Measurements from ENCODE around the gene PCIF1.
A peak's percentile ranks its signal among the peaks of the same experiment; 100 is the strongest.
"Not testable (repeated sequence)": the region's sequence is repeated elsewhere in the genome, so short reads cannot be mapped to it uniquely, and the experiment has no call there.

The PCIF1 gene

DNA sequence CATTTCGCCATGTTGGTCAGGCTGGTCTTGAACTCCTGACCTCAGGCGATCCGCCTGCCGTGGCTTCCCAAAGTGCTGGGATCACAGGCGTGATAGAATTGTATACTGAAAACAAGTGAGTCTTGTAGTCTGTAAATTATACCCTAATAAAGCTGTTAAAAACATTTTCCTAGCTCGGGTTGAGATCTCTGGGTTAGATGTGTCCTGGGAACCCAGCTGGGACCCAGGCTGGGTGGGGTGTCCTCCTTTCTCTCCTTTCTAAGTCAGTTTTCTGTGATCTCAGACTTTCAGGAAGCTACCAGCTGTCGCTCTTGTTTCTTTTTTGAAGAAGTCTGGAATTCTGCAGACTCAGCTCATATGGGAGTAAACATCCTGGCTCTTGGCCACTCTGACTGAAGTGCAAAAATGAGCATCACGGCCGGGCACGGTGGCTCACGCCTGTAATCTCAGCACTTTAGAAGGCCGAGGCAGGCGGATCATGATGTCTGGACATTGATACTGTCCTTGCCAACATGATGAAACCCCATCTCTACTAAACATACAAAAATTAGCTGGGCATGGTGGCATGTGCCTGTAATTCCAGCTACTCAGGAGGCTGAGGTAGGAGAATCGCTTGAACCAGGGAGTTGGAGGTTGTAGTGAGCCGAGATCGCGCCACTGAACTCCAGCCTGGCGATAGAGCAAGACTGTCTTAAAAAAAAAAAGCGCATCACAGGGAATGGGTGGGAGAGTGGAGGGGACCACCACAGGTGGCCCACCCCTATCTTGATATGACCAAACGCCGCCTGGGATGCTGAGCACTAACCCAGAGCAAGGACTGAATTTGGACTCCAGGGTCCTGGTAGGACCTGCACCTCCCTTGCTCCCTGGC is 9.9 kb upstream of the PCIF1 start:
- DNase-seq (ENCODE audit: low read depth in 2 of 2) = no peak

DNA sequence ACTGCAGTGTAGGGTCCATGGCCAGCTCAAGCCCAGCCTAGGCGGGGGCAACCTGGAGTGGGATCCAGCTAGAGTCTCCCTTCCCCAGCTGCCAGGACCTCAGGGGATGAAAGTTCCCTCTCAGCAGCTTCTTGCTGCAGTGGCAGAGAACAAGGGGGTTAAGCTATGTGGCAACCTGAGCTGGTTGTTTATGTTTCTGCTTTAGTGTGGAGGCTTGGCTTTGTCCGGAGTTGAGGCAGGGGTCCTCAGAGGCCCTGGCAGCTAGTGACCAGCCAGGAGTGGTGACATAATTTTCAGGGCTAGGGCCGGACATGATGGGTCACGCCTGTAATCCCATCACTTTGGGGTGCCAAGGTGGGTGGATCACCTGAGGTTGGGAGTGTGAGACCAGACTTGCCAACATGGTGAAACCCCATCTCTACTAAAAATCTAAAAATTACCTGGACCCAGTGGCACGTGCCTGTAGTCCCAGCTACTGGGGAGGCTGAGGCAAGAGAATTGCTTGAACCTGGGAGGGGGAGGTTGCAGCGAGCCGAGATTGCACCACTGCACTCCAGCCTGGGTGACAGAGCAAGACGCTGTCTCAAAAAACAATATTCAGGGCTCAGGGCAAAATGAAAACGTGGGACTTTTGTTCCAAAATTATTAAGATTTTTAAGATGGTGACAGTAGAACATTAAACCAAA is 8.5 kb upstream of the PCIF1 start:
- DNase-seq (ENCODE audit: low read depth in 2 of 2) = no peak

DNA sequence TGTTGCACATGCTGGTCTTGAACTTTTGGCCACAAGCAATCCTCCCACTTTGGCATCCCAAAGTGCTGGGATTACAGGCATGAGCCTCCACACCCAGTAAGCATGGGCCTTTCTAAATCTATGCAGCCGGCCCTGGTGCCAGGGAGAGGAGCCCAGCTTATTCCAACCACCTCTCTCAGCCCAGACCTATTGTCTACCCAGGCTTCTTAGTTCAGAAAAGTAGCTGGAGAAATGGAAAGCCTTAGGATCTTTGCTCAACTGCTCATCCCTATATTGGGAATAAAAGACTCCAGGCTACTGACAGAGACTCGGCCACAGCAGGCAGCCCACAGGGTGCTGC is 7.8 kb upstream of the PCIF1 start:
- no peak for DNase-seq (ENCODE audit: low read depth in 2 of 2)

DNA sequence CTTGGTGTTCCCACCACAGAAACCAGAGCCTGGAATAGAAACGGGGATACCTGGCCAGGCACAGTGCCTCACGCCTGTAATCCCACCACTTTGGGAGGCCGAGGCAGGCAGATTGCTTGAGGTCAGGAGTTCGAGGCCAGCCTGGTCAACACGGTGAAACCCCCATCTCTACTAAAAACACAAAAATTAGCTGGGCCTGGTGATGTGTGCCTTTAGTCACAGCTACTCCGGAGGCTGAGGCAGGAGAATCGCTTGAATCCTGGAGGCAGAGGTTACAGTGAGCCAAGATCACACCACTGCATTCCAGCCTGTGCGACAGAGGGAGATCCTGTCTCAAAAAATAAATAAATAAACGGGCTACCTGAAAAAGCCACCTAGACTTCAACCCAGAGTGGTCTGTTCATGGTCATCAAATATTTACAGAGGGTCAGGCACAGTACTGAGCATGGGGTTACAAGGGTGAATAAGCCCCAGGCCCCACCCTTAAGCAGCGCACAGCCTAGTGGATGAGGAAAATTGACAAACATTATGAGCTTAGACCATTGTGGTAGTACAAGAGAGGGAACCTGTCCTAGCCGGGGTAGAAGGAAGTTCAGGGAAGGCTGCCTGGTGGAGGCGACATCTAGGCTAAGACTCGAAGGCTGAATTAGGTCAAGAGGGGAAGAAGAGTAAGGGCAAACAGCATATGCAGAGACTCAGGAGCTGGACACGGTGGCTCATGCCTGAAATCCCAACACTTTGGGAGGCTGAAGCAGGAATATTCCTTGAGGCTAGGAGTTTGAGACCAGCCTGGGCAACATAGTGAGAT is 7.2 kb upstream of the PCIF1 start:
- DNase-seq (ENCODE audit: low read depth in 2 of 2) = no peak

DNA sequence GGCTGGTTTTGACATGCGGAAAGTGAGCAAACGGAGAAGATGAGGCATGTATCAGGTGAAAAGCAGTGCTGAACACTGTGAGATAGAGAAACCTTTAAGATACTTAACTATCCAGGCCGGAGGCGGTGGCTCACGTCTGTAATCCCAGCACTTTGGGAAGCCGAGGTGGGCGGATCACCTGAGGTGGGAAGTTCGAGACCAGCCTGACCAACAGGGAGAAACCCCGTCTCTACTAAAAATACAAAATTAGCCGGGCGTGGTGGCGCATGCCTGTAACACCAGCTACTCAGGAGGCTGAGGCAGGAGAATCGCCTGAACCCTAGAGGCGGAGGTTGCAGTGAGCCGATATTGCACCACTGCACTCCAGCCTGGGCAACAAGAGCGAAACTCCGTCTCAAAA is 2.8 kb upstream of the PCIF1 start:
- DNase-seq (ENCODE audit: low read depth in 2 of 2) = not testable (repeated sequence)

DNA sequence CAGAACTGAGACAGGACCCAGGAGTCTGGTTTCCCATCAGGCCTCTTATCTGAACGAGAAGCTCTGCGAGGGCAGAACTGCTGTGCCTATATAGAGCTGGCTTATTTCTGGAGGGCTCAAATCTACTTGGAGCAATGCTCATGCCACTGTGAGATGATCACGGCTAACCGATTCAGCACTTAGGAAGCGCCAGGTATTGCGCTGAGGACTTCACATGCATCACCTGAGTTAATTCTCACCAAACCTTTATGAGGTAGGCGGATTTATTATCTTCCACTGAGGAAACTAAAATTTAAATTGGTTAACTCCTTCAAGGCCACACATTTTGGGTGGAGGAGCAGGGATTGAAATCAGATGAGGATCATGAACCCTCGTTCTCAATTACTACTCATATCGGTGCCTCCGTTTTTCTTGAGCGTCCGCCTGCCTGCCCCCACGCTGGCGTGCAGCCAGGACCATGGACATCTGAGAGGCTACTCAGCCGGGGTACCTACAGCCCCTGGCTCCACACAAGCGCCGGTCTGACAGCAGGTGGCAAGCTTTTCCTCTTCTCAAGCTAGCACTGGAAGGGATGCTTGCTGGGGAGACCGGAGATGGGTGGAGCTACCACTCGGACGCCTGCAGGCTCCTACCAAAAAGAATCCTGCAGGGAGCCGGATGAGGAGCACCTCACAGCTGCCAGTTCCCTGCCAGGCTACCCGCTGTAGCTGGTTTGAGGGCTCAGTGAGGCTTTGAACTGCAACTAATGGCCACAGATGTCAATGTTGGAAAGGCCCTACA is 1.0 kb upstream of the PCIF1 start:
- peak; percentile 38 to 53 for DNase-seq (ENCODE audit: low read depth in 2 of 2)

DNA sequence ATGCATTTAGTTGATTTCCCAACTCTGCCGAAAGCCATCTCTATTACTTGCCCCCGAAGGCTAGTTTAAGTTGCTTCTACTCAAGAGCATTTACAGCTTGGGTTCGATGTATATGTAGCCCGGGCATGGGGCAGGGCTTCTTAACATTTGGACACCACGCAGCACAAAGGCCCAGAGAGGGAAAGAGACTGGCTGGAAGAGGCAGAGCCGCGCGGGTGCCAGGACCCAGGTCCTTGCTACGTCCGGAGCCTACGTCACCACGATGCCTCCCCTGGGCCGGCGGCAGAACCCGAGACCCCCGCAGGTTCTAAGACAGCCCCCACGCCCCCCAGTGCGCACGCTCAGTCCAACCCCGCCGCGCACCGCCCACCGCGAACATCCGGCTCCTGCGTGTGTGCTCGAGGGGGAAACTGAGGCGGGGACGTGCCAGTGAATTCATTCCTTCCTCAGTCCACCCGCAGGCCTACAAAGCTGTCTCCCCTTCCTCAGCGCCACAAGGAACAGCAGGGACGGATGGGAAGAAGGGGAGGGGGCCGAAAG is 367 bp upstream of the PCIF1 start:
- DNase-seq (ENCODE audit: low read depth in 2 of 2) = peak; percentile 22 to 40

DNA sequence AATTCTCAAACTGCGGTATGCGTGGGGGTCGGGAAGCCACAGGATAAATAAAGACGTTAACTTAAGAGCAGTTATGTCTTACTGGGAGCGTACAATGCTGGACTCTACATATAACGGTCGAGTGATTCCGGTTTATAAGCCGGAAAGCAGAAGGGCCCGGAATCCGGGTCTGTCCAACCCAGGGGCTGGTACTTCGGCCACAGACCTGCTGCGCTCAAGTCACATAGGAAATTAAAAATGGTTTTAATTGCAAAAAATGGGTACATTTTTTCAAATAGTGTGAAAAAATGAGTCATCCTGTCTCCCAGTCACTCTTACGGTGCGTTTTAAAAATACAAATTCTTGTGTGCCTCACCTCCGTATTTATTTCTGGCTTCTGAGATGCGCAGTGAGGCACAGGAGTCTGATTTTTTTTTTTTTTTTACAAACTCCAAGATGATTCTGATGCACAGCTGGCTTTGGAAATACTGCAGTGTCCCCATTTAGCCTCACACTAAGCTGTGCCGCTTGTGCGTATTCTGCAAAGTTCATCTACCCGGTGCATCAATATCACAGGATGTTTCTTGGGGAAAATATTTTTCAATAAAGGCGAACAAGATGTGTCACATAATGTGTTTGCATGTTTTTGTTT is 1.0 kb downstream of the PCIF1 start:
- DNase-seq (ENCODE audit: low read depth in 2 of 2) = no peak

DNA sequence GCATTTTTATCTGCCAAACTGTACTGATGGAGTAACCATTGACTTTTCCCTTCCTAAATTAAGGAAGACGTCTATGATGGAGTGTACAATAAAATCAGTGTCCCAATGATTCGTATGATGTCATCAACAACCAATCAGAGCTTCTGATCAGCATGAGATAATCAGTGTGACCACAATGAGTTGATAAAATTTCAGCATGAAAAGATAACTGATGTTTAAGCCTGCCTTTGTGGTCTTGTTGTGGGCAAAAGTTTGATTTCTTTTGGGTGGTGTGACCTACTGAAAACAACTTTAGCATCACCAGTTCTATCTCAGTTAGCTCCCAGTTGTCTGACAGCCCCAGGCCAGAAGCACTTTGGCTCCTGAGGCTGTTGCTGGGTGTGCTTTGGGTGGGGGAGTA is 3.3 kb downstream of the PCIF1 start:
- no peak for DNase-seq (ENCODE audit: low read depth in 2 of 2)

DNA sequence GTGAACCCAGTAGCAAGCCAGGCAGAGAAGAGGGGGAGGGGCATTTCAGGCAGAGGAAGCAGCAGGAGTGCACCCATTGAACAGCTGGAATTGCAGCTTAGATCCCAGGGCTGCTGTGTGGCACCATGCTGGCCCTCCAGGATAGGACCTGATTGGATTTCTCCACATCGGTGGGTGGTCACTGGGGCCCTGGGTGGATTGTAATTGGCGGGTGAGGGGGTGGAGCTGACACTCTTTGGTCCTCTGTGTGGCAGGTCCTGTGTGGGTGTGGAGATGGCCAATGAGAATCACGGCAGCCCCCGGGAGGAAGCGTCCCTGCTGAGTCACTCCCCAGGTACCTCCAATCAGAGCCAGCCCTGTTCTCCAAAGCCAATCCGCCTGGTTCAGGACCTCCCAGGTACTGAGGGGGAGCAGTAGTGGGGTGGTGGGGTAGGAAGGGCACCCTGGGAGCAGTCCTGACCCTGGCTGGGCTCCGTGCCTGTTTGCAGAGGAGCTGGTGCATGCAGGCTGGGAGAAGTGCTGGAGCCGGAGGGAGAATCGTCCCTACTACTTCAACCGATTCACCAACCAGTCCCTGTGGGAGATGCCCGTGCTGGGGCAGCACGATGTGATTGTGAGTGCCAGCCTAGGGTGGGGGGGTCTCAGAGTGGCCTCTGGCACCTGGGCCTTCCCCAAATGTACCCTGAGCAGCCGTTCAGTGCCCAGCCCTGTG is 4.4 kb downstream of the PCIF1 start:
- no peak for DNase-seq (ENCODE audit: low read depth in 2 of 2)

DNA sequence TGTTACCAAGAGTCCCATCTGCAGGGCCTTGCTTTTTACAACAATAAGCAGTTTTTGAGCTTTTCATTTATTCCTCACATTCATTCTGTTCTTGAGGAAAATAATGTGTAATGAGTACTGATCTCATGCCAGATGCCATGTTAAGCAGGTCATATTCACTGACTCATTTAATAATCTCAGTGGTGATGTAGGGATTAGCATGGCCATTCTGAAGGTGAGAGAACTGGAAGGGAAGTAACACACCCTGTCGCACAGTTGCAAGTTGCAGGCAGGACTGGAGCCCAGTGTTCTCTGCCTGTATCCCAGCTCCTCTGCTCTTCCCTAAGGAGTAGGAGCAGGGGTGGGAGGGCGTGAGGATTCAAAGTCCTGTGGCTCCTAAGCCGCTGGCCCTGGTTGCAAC is 5.6 kb downstream of the PCIF1 start:
- DNase-seq (ENCODE audit: low read depth in 2 of 2) = no peak

DNA sequence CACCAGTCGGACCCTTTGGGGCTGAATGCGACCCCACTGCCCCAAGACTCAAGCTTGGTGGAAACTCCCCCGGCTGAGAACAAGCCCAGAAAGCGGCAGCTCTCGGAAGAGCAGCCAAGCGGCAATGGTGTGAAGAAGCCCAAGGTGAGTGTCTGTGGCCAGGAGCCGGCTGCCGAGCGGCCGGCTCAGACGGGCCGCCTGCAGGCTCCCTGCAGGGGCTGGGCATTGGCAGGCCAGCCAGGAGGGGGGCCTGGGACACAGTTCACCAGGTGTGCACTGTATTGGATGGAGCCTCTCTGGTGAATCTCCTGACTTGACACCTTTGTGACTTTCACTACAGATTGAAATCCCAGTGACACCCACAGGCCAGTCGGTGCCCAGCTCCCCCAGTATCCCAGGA is 6.0 kb downstream of the PCIF1 start:
- DNase-seq (ENCODE audit: low read depth in 2 of 2) = no peak

DNA sequence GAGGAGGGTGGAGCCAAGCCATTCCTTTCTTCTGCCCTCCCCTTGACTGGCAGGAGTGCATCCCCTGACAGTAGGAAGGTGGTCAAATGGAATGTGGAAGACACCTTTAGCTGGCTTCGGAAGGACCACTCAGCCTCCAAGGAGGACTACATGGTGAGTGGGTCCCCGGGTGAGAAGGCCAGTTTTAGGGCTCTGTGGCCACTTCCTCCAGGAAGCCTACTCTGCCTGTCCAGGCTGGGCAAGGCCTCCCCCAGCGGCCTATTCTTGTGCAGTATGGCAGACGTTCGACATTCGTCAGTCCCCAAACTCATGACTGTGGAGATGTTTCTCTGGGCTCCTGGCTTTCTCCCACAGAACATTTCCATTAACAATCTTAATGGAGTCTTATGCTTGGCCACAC is 9.1 kb downstream of the PCIF1 start:
- DNase-seq (ENCODE audit: low read depth in 2 of 2) = no peak

DNA sequence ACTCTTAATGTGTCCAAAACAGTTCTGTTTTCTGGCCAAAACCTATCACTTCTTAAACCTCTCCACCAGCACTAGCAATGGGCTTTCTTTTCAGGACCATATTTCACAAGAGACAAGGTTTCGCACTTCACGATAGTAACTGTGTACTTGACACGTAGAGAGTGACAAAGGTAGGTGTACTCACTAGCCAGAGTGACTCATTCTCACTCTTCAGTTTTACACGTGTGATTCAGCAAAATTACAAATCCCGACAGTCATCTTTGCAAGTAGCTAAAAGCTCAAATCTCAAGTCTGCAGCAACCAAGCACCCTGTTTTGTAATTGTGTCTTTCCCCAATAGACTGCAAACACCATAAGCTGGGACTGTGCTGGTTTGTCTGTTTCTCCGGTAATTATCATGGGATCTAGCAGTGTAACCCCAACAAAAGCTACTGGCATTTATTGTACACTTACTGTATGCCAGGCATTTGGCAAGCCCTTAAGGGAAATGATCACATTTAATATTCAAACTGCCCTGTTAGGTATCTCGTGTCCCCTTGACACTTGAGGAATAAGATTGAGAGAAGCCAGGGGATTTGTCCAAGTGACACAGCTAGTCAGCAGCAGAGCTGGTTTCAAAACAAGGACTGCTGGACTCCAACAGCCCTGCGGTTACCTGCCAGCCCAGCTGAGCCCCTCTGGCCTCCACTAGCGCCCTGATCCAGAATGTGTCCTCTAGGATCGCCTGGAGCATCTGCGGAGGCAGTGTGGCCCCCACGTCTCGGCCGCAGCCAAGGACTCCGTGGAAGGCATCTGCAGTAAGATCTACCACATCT is 9.9 kb downstream of the PCIF1 start:
- DNase-seq (ENCODE audit: low read depth in 2 of 2) = no peak

DNA sequence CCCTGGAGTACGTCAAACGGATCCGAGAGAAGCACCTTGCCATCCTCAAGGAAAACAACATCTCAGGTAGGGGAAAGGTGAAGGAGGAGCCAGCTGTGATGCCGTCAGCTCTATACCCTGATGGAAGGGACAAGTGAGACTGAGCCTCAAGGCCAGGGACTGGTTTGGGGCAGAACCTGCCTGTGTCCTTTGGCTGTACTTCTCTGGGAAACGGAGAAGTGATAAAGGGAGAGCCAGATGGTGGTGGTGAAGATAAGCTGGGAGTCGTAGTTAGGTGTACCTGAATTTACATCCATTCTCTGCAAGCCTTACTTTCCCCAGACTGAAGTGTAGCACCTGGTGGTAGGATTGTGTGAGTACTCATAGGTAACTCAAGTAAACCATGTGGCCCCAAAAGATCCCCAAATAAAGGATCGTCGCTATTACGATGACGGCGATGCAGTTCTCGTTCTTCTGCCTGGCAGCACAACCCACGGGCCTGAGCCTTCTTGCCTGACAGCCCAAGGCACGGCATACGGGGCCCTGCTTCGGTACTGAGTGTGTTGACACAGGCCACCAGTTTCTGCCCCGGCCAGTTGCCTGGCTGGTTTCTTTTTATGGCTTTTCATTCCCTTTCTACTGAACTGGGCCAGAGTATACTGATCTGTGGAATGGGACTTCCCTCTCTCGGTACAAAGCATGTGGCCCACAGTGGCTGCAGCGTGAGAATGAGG is 10.6 kb downstream of the PCIF1 start:
- DNase-seq (ENCODE audit: low read depth in 2 of 2) = no peak

DNA sequence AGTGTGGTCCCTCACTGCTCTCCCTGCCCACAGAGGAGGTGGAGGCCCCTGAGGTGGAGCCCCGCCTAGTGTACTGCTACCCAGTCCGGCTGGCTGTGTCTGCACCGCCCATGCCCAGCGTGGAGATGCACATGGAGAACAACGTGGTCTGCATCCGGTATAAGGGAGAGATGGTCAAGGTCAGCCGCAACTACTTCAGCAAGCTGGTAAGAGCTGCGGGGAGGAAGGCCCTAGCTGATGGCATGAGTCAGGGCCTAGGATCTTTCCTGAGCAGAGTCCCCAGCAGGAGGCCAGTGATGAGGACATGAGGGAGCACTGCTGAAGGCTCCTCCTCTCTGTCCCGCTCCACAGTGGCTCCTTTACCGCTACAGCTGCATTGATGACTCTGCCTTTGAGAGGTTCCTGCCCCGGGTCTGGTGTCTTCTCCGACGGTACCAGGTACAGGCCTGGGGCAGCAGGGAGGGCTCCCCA is 11.2 kb downstream of the PCIF1 start:
- no peak for DNase-seq (ENCODE audit: low read depth in 2 of 2)

DNA sequence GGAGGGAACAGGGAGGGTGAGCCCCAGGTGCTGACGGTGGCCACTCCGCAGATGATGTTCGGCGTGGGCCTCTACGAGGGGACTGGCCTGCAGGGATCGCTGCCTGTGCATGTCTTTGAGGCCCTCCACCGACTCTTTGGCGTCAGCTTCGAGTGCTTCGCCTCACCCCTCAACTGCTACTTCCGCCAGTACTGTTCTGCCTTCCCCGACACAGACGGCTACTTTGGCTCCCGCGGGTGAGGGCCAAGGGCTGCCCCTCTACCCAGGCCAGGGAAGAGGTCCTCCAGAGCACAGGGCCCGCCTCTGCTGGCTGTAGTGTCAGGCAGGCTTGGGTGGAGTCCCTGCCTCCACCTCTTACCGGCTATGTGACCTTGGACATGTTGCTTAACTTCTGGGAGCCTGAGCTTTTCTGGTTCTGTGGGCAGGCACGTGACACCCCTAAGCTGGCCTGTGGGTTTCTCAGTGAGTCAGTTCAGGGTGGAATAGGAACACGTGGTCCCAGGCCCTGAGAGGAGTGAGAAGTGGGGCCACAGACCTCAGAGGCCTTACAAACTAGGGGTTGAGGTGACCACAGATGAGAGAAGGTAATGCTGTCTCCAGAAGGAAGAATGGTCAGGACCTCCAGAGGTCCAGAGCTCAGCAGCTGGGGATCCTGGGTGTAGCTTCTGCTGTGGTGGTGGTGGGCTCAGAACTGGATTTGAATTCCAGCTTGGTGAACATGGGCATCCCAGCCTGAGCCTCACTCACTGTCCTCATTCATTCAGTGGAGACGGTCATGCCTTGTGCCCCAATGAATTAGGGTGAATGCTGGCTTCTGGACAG is 11.9 kb downstream of the PCIF1 start:
- DNase-seq (ENCODE audit: low read depth in 2 of 2) = no peak

Data from stimulated activated CD4-positive, alpha-beta T cell treated with anti-CD3 and anti-CD28 coated beads, Interleukin-4, amount 100 ng/mL, for 48 hours (primary cell).